ENCODE results near the gene GLUL. TPM values are rescaled to one million over a fixed set of nuclear protein-coding genes. Genes with fewer than 3 reads are reported as not detected.
"Not testable (repeated sequence)": the region's sequence is repeated elsewhere in the genome, so short reads cannot be mapped to it uniquely, and the experiment has no call there.

The GLUL gene
- total RNA-seq, 4 donors from 2014 or later: 2,071 to 4,011 (median 3,051) TPM

DNA sequence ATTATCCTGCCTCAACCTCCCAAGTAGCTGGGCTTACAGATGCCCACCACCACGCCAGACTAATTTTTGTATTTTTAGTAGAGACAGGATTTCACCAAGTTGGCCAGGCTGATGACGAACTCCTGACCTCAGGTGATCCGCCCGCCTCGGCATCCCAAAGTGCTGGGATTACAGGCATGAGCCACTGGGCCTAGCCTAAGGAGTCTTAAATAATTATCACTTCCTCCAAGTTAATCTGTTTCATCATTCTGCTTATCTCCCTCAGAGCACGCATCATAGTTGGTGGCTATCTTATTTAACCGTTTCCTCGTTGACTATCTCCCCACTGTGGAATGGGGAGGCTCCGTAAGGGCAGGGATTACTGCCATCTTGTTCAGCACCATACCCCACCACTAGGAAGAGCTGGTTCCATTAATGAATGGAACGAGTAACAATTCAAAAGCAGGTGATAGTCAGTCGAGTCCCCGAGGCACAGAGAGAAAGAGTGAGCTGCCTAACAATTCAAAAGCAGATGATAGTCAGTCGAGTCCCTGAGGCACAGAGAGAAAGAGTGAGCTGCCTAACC lies 52.7 kb downstream of the GLUL start:
- WGBS: 92% methylated on average over 13 of the region's 13 CpGs
- intact Hi-C loops (cut with DNase I): no loop called here

DNA sequence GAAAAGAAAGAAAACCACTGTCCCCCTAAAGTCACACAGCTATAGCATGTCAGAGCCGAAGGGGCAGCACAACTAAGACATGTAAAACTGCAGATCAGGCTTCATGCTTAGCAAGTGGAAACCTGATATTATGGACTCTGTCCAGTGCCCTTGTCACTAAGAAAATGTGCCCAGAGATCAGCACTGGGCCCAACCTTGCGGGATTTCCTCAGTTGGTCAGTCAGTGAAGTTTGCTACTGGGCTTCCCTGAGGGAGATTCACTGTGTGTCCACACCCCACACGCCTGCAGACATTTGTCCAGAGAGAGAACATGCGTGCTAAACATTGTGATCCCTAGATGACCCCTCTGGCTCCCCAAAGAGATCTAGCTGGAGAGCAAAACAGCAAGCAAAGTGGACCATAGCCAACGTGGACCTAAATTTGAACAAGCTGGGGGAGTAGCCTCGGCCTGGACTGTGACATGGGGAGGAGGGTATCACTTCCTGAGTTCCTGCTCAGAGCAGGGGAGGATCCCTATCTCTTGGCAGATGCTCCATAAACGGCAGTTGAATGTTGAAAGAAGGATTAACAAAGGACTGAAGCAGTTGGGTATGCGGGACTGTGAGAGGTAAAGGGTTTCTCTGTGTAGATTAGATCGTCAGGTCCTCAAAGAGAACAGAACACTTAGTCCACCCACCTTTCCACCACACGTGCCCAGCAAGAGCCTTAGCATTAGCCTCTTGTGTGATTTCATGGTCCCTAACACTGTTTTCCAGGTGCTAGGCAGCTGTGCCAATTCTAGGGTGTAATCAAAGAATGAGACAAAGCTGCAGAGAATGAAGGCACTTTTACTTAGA lies 53.6 kb downstream of the GLUL start:
- Histone ChIP-seq H3K36me3 (no peaks in the 10 kb centered on the region), H3K27me3 (no peaks in the 10 kb centered on the region), H3K27ac (replicated peaks in 1 of 4) (peak overlapping the region in 2 of 4 donors; percentile 8 to 21), H3K9me3 (no peaks in the 10 kb centered on the region), H3K4me1 (peaks cover 0 to 9% (median 4%) of the 10 kb centered on the region in 4 donors), H3K4me3 (no peak overlapping the region)
- DNase-seq (ENCODE audit: extremely low spot score): no peak
- intact Hi-C loops (cut with DNase I): no loop called here
- TF ChIP-seq POLR2AphosphoS5 (IDR thresholded peaks at IDR 0.05) (peak; percentile 14), POLR2A (IDR thresholded peaks at IDR 0.05; ENCODE audit: low read depth) (no peak)
- 63% methylated on average over 10 of the region's 10 CpGs for WGBS

More for the DNA sequence above, 52.7 kb downstream of the GLUL start:
- Histone ChIP-seq H3K36me3 (no peaks in the 10 kb centered on the region), H3K9me3 (no peaks in the 10 kb centered on the region), H3K4me3 (no peak overlapping the region), H3K4me1 (peaks cover 0 to 9% (median 4%) of the 10 kb centered on the region in 4 donors), H3K27me3 (no peaks in the 10 kb centered on the region), H3K27ac (replicated peaks in 1 of 4) (no peak overlapping the region)
- DNase-seq (ENCODE audit: extremely low spot score): no peak
- TF ChIP-seq POLR2A (IDR thresholded peaks at IDR 0.05; ENCODE audit: low read depth) (no peak), EP300 (IDR thresholded peaks at IDR 0.05) (no peak), POLR2AphosphoS5 (IDR thresholded peaks at IDR 0.05) (no peak)
- TF ChIP-seq, protein P1, sequence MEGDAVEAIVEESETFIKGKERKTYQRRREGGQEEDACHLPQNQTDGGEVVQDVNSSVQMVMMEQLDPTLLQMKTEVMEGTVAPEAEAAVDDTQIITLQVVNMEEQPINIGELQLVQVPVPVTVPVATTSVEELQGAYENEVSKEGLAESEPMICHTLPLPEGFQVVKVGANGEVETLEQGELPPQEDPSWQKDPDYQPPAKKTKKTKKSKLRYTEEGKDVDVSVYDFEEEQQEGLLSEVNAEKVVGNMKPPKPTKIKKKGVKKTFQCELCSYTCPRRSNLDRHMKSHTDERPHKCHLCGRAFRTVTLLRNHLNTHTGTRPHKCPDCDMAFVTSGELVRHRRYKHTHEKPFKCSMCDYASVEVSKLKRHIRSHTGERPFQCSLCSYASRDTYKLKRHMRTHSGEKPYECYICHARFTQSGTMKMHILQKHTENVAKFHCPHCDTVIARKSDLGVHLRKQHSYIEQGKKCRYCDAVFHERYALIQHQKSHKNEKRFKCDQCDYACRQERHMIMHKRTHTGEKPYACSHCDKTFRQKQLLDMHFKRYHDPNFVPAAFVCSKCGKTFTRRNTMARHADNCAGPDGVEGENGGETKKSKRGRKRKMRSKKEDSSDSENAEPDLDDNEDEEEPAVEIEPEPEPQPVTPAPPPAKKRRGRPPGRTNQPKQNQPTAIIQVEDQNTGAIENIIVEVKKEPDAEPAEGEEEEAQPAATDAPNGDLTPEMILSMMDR (IDR thresholded peaks at IDR 0.05): no peak

DNA sequence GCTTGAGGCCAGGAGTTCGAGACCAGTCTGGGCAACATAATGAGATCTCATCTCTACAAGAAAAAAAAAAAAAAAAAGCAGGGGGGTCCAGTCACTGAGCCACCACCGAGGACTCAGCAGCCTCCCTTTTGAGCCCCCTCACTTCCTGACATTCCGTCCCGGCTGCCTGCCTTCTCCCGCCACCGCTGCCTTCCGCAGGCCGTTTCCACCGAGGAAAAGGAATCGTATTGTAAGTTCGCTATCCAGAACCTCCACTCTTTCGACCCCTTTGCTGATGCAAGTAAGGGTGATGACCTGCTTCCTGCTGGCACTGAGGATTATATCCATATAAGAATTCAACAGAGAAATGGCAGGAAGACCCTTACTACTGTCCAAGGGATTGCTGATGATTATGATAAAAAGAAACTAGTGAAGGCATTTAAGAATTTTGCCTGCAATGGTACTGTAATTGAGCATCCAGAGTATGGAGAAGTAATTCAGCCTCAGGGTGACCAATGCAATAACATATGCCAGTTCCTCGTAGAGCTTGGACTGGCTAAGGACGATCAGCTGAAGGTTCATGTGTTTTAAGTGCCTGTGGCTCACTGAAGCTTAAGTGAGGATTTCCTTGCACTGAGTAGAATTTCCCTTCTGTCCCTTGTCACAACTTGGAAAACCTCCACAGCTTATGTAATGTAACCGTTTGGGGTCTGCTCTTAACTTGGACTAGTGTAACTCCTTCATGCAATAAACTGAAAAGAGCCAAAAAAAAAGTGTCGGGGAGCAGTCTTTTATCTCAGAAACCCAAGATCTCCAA lies 55.6 kb downstream of the GLUL start:
- Histone ChIP-seq H3K9me3 (no peaks in the 10 kb centered on the region), H3K4me1 (peaks cover 0 to 9% (median 4%) of the 10 kb centered on the region in 4 donors), H3K4me3 (no peak overlapping the region), H3K27ac (replicated peaks in 1 of 4) (no peak overlapping the region), H3K36me3 (no peaks in the 10 kb centered on the region), H3K27me3 (no peaks in the 10 kb centered on the region)
- 80% methylated on average over 16 of the region's 16 CpGs for WGBS
- intact Hi-C loops (cut with DNase I): no loop called here
- TF ChIP-seq EP300 (IDR thresholded peaks at IDR 0.05) (no peak), POLR2AphosphoS5 (IDR thresholded peaks at IDR 0.05) (no peak), POLR2A (IDR thresholded peaks at IDR 0.05; ENCODE audit: low read depth) (no peak)
- TF ChIP-seq, protein P1 (IDR thresholded peaks at IDR 0.05): no peak
- no peak for DNase-seq (ENCODE audit: extremely low spot score)

DNA sequence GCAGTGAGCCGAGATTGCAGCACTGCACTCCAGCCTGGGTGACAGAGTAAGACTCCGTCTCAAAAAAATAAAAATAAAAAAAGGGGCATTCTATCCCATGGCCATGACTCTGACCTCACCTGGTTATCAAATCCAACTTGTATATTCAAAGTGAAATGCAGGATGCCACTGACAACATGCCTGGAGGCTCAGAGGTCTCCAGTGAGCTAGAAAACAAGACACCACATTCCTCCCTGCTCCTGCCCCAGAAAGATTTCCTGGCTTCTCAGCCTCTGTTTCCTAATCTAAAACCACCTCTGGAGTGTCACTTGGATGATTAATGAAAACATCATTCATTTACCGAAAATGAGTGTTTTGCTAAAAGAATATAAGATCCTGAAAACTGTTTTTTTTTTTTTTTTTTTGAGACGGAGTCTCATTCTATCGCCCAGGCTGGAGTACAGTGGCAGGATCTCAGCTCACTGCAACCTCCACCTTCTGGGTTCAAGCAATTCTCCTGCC lies 58.5 kb downstream of the GLUL start:
- H3K9me3 ChIP-seq; H3K36me3 ChIP-seq; H3K4me1 ChIP-seq; intact Hi-C loops (cut with DNase I); H3K27ac ChIP-seq (replicated peaks in 1 of 4); DNase-seq (ENCODE audit: extremely low spot score); H3K27me3 ChIP-seq; H3K4me3 ChIP-seq: not testable (repeated sequence)
- 91% methylated on average over 5 of the region's 5 CpGs for WGBS

DNA sequence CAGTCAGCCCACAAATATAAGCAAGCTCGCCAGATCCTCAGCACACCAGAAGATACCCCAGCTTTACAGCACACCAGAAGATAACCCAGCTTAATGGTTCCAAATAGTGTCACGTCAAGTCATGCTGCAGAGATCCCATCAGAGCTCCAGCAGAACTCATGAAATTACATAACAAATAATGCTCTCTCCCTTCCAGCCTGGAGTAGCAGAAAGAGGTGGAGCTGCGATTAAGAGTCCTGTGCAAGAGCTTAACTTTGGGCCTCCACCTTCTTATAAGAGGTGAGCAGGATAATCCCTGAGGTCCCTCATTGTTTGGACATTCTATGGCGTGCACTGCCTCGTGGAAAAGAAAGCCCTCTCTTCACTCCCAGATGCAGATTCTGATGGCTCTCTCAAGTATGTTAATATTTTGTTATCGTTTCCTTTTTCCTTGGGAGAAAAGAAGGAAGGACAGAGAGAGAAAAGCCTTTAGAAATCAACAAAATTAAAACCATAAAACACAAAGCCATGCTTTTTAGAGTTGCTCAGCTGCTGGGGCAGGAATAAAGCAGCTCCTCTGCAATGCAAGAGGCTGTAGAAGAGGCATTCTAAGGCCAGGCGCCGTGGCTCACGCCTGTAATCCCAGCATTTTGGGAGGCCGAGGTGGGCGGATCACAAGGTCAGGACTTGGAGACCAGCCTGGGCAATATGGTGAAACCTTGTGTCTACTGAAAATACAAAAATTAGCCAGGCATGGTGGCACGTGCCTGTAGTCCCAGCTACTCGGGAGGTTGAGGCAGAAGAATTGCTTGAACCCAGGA lies 59.1 kb downstream of the GLUL start:
- intact Hi-C loops (cut with DNase I): no loop called here
- Histone ChIP-seq H3K4me3 (no peak overlapping the region), H3K27ac (replicated peaks in 1 of 4) (no peak overlapping the region), H3K27me3 (no peaks in the 10 kb centered on the region), H3K4me1 (peaks cover 0 to 9% (median 0%) of the 10 kb centered on the region in 4 donors), H3K36me3 (no peaks in the 10 kb centered on the region), H3K9me3 (no peaks in the 10 kb centered on the region)
- TF ChIP-seq, protein P1 (IDR thresholded peaks at IDR 0.05): no peak
- TF ChIP-seq POLR2A (IDR thresholded peaks at IDR 0.05; ENCODE audit: low read depth) (no peak), POLR2AphosphoS5 (IDR thresholded peaks at IDR 0.05) (no peak), EP300 (IDR thresholded peaks at IDR 0.05) (no peak)
- DNase-seq (ENCODE audit: extremely low spot score): no peak
- WGBS: 85% methylated on average over 13 of the region's 13 CpGs
